ENCODE data around the gene OR2T27.

DNA sequence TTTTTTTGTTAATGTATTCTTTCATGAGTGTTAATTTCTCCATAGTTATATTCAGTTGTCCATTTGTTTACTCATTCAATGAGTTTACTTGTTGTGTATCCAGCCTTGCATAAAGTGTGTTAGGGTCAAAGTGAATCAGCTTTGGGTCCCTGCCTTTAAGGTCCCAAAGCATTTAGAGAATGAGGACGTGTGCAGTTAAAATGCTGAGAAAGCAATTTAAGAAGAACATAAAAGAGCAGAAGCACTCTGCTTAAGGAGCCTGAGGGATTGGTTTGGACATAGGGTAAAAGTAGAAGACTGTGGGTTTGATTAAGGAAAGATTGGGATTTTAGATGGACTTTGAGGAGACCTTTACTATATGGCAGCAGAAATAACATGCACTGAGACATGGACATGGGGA is 43.8 kb upstream of the OR2T27 start:
- TF ChIP-seq, protein P1, sequence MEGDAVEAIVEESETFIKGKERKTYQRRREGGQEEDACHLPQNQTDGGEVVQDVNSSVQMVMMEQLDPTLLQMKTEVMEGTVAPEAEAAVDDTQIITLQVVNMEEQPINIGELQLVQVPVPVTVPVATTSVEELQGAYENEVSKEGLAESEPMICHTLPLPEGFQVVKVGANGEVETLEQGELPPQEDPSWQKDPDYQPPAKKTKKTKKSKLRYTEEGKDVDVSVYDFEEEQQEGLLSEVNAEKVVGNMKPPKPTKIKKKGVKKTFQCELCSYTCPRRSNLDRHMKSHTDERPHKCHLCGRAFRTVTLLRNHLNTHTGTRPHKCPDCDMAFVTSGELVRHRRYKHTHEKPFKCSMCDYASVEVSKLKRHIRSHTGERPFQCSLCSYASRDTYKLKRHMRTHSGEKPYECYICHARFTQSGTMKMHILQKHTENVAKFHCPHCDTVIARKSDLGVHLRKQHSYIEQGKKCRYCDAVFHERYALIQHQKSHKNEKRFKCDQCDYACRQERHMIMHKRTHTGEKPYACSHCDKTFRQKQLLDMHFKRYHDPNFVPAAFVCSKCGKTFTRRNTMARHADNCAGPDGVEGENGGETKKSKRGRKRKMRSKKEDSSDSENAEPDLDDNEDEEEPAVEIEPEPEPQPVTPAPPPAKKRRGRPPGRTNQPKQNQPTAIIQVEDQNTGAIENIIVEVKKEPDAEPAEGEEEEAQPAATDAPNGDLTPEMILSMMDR (IDR thresholded peaks at IDR 0.05), result no peak
- TF ChIP-seq POLR2A (IDR thresholded peaks at IDR 0.05), result no peak
